ENCODE measurements around the gene PALMD.

The PALMD gene

DNA sequence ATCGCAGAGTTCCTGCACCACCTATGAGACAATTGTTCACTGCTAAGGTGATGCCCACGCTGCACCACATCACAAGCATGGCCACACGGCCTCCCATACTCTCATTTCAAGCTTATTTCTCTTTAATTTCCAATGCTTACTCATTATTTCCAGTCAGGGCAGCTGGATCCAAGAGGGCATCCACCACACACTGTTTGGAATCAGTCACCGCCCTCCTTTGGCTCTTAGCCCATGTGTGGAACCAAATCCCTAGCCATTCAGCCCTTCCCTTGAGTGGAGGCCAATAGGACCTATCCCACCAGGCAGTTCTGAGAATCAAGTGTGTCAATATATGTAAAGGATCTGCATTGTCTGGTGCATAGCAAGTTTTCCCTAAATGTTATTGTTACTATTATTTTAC is 26.3 kb upstream of the PALMD start:
- TF ChIP-seq, protein P1, sequence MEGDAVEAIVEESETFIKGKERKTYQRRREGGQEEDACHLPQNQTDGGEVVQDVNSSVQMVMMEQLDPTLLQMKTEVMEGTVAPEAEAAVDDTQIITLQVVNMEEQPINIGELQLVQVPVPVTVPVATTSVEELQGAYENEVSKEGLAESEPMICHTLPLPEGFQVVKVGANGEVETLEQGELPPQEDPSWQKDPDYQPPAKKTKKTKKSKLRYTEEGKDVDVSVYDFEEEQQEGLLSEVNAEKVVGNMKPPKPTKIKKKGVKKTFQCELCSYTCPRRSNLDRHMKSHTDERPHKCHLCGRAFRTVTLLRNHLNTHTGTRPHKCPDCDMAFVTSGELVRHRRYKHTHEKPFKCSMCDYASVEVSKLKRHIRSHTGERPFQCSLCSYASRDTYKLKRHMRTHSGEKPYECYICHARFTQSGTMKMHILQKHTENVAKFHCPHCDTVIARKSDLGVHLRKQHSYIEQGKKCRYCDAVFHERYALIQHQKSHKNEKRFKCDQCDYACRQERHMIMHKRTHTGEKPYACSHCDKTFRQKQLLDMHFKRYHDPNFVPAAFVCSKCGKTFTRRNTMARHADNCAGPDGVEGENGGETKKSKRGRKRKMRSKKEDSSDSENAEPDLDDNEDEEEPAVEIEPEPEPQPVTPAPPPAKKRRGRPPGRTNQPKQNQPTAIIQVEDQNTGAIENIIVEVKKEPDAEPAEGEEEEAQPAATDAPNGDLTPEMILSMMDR (IDR thresholded peaks at IDR 0.05; ENCODE audit: low read depth, low read length, poor library complexity, severe bottlenecking), result no peak
- Histone ChIP-seq H4K20me1 (ENCODE audit: control insufficient read depth, insufficient read depth, low read depth, low read length) (no peaks in the 10 kb centered on the region), H3K9me2 (replicated peaks; ENCODE audit: control insufficient read depth, low read length) (no peaks in the 10 kb centered on the region)

DNA sequence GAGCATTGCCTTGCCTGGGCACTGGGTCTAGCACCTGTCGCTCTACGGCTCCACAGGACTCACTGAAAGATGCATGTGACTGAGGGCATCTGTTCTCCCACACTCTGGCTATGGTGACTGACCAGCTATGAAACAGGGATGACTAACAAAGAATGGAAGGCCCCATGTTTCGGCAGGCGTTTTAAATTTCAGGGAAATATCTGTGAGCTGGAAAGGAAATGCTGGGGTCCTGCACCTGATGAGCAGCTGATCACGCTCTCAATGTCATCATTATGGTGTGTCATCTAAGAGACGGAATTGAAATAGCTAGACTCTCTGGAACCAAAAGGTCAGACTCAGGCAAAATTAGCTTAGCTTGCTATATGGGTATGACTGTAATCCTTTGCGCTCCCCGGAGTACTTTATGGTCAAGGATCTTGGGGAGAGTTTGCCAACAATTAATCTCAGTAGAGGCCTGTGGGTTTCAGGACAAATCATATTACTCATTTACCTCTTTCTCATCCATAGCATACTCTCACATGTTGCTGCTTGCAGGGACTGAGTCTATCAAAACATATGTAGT is 24.5 kb upstream of the PALMD start:
- H3K4me2 ChIP-seq (ENCODE audit: low read length), result no peak overlapping the region
- H3K27me3 ChIP-seq (ENCODE audit: control insufficient read depth, low read length), result no peaks in the 10 kb centered on the region
- H3F3A ChIP-seq (ENCODE audit: control insufficient read depth, insufficient read depth), result no peaks in the 10 kb centered on the region
- no peaks in the 10 kb centered on the region for H3K9me3 ChIP-seq (ENCODE audit: control insufficient read depth, insufficient read depth, low read length)
- no peaks in the 10 kb centered on the region for H4K20me1 ChIP-seq (ENCODE audit: control insufficient read depth, insufficient read depth, low read depth, low read length)
- TF ChIP-seq EZH2phosphoT487 (IDR thresholded peaks at IDR 0.05; ENCODE audit: borderline replicate concordance, low read length), result no peak
- TF ChIP-seq, protein P1 (IDR thresholded peaks at IDR 0.05; ENCODE audit: low read depth, low read length, poor library complexity, severe bottlenecking), result no peak
- H3K4me1 ChIP-seq (ENCODE audit: control insufficient read depth, low read length), result no peaks in the 10 kb centered on the region
- no peaks in the 10 kb centered on the region for H3K79me2 ChIP-seq (ENCODE audit: control insufficient read depth, low read length)
- no peak overlapping the region for H3K4me3 ChIP-seq (ENCODE audit: low read length)
- no peaks in the 10 kb centered on the region for H3K36me3 ChIP-seq (ENCODE audit: control insufficient read depth, low read length)
- no peaks in the 10 kb centered on the region for H3K9me2 ChIP-seq (replicated peaks; ENCODE audit: control insufficient read depth, low read length)
- H3K27ac ChIP-seq (ENCODE audit: low read depth, low read length), result no peak overlapping the region

More for the DNA sequence above, 26.3 kb upstream of the PALMD start:
- H3K27me3 ChIP-seq (ENCODE audit: control insufficient read depth, low read length), result no peaks in the 10 kb centered on the region
- H3K9me3 ChIP-seq (ENCODE audit: control insufficient read depth, insufficient read depth, low read length), result no peaks in the 10 kb centered on the region
- H3K79me2 ChIP-seq (ENCODE audit: control insufficient read depth, low read length), result no peaks in the 10 kb centered on the region
- H3F3A ChIP-seq (ENCODE audit: control insufficient read depth, insufficient read depth), result no peaks in the 10 kb centered on the region
- H3K4me1 ChIP-seq (ENCODE audit: control insufficient read depth, low read length), result no peaks in the 10 kb centered on the region
- no peak overlapping the region for H3K27ac ChIP-seq (ENCODE audit: low read depth, low read length)
- H3K4me3 ChIP-seq (ENCODE audit: low read length), result no peak overlapping the region
- H3K4me2 ChIP-seq (ENCODE audit: low read length), result no peak overlapping the region
- no peaks in the 10 kb centered on the region for H3K36me3 ChIP-seq (ENCODE audit: control insufficient read depth, low read length)

DNA sequence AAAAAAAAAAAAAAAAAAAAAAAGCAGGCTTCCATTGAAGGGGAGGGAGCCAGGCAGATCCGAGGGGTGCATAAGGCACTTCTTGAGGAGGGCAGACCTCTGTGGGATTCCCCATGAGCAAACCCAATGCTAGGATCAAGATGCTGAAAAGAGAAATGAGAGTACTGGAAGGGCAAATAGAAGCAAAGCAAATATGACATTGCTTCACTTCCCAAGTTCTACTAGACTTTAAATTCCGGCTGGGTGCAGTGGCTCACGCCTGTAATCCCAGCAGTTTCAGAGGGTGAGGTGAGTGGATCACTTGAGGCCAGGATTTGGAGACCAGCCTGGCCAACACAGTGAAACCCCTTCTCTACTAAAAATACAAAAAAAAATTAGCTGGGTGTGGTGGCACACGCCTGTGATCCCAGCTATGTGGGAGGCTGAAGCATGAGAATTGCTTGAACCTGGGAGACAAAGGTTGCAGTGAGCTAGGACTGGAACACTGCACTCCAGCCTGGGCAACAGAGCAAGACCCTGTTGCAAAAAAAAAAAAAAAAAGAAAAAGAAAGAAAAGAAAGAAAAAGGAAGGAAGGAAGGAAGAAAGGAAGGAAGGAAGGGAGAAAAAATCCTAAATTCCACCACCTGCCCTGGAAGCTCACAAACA is 23.1 kb upstream of the PALMD start:
- H3K9me2 ChIP-seq (replicated peaks; ENCODE audit: control insufficient read depth, low read length), result no peaks in the 10 kb centered on the region
- no peaks in the 10 kb centered on the region for H3K9me3 ChIP-seq (ENCODE audit: control insufficient read depth, insufficient read depth, low read length)
- no peaks in the 10 kb centered on the region for H3K27me3 ChIP-seq (ENCODE audit: control insufficient read depth, low read length)
- H3K4me3 ChIP-seq (ENCODE audit: low read length), result no peak overlapping the region
- no peaks in the 10 kb centered on the region for H3K4me1 ChIP-seq (ENCODE audit: control insufficient read depth, low read length)
- no peaks in the 10 kb centered on the region for H3F3A ChIP-seq (ENCODE audit: control insufficient read depth, insufficient read depth)
- H3K4me2 ChIP-seq (ENCODE audit: low read length), result no peak overlapping the region
- no peaks in the 10 kb centered on the region for H4K20me1 ChIP-seq (ENCODE audit: control insufficient read depth, insufficient read depth, low read depth, low read length)
- TF ChIP-seq, protein P1 (IDR thresholded peaks at IDR 0.05; ENCODE audit: low read depth, low read length, poor library complexity, severe bottlenecking), result no peak
- no peak for TF ChIP-seq EZH2phosphoT487 (IDR thresholded peaks at IDR 0.05; ENCODE audit: borderline replicate concordance, low read length)
- no peaks in the 10 kb centered on the region for H3K79me2 ChIP-seq (ENCODE audit: control insufficient read depth, low read length)
- no peaks in the 10 kb centered on the region for H3K36me3 ChIP-seq (ENCODE audit: control insufficient read depth, low read length)
- no peak overlapping the region for H3K27ac ChIP-seq (ENCODE audit: low read depth, low read length)
